ENCODE data around the gene DPP6.

- TF ChIP-seq CTCF (IDR thresholded peaks at IDR 0.05; ENCODE audit: low read depth, low read length) (no peak), MYC (IDR thresholded peaks at IDR 0.05; ENCODE audit: low read depth, low read length) (no peak), POLR2A (IDR thresholded peaks at IDR 0.05; ENCODE audit: extremely low read depth, insufficient read length) (no peak)
These were observed 236.9 kb downstream of the DPP6 start for GRCh38 chr7:154289119-154289518.
